Common myeloid progenitor, CD34-positive (primary cell): ENCODE results near the gene PRICKLE3. TPM values are rescaled to one million over a fixed set of nuclear protein-coding genes. Genes with fewer than 3 reads are reported as not detected.

Experiments
- CTCF ChIA-PET: fragments of 350-600 bp; sonication (Branson Sonifier 250); formaldehyde crosslinking; loops from one replicate; lab custom pipeline; 2021; ENCODE audit warnings: antibody characterized with exemption; lab: Charles Lee
- POLR2A ChIA-PET: fragments of 350-600 bp; sonication (Branson Sonifier 250); formaldehyde crosslinking; loops from one replicate; lab custom pipeline; 2021; ENCODE audit warnings: antibody characterized with exemption; lab: Charles Lee
- DNase-seq, 3 donors: peaks; one replicate each; pipeline versions ENCODE4 v3.0.0 to v3.0.0-alpha.2; 2013
- H3K27ac ChIP-seq, 2 experiments: 1 replicate in 1 of 2; 2 replicates in 1 of 2; pipeline ENCODE4 v1.7.0; 2013; ENCODE audit warnings: inconsistent platforms in 2 of 2, low read length in 2 of 2, mild to moderate bottlenecking in 2 of 2, low read depth in 1 of 2, moderate library complexity in 1 of 2; ENCODE audit not compliant: severe bottlenecking in 2 of 2, insufficient read depth in 1 of 2, poor library complexity in 1 of 2
- H3K27me3 ChIP-seq, 5 experiments: replicated peaks in 2 of 5; 1 replicate in 3 of 5; 2 replicates in 2 of 5; pipeline versions ENCODE4 v1.6.1 to v1.7.0; 2013; ENCODE audit warnings: low read length in 4 of 5, mild to moderate bottlenecking in 2 of 5, moderate library complexity in 2 of 5, inconsistent platforms in 1 of 5; ENCODE audit not compliant: insufficient read depth in 5 of 5, control insufficient read depth in 4 of 5
- H3K36me3 ChIP-seq, 4 experiments: 1 replicate in 2 of 4; 2 replicates in 2 of 4; pipeline versions ENCODE4 v1.6.1 to v1.7.0; 2013; ENCODE audit warnings: low read length in 3 of 4, control low read depth in 1 of 4, mild to moderate bottlenecking in 1 of 4; ENCODE audit not compliant: control insufficient read depth in 4 of 4, insufficient read depth in 4 of 4
- H3K4me1 ChIP-seq, 4 experiments: 1 replicate in 3 of 4; 2 replicates in 1 of 4; pipeline versions ENCODE4 v1.6.1 to v1.7.1; 2013; ENCODE audit warnings: low read length in 3 of 4, mild to moderate bottlenecking in 3 of 4, control low read depth in 1 of 4, inconsistent platforms in 1 of 4, moderate library complexity in 1 of 4; ENCODE audit not compliant: control insufficient read depth in 4 of 4, insufficient read depth in 4 of 4; ENCODE audit errors: control extremely low read depth in 1 of 4
- H3K4me3 ChIP-seq, 7 experiments: 1 replicate in 4 of 7; 2 replicates in 3 of 7; pipeline versions ENCODE4 v1.5.1 to v1.7.0; 2013; ENCODE audit warnings: mild to moderate bottlenecking in 7 of 7, low read length in 6 of 7, moderate library complexity in 6 of 7, inconsistent platforms in 2 of 7, low read depth in 2 of 7, control low read depth in 1 of 7; ENCODE audit not compliant: insufficient read depth in 4 of 7, control insufficient read depth in 1 of 7; ENCODE audit errors: extremely low read depth in 1 of 7
- H3K9me3 ChIP-seq, 5 experiments: 1 replicate in 4 of 5; 2 replicates in 1 of 5; pipeline versions ENCODE4 v1.6.1 to v1.7.1; 2013; ENCODE audit warnings: low read length in 4 of 5, mild to moderate bottlenecking in 2 of 5, inconsistent platforms in 1 of 5, low read depth in 1 of 5, moderate library complexity in 1 of 5; ENCODE audit not compliant: control insufficient read depth in 4 of 5, insufficient read depth in 2 of 5; ENCODE audit errors: control extremely low read depth in 1 of 5
- WGBS: methylation state at CpG from one replicate; pipeline ENCODE4 v1.1.5; 2013; ENCODE audit not compliant: insufficient coverage; 5-methylcytosine and 5-hydroxymethylcytosine counted together
- polyA plus RNA-seq: library from polyadenylated mRNA; unstranded; fragments of 120-200 nt; gene quantifications from one replicate; pipeline ENCODE4 v1.2.1, GENCODE V29; 2013

The PRICKLE3 gene, protein sequence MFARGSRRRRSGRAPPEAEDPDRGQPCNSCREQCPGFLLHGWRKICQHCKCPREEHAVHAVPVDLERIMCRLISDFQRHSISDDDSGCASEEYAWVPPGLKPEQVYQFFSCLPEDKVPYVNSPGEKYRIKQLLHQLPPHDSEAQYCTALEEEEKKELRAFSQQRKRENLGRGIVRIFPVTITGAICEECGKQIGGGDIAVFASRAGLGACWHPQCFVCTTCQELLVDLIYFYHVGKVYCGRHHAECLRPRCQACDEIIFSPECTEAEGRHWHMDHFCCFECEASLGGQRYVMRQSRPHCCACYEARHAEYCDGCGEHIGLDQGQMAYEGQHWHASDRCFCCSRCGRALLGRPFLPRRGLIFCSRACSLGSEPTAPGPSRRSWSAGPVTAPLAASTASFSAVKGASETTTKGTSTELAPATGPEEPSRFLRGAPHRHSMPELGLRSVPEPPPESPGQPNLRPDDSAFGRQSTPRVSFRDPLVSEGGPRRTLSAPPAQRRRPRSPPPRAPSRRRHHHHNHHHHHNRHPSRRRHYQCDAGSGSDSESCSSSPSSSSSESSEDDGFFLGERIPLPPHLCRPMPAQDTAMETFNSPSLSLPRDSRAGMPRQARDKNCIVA
- 9.5 TPM for polyA plus RNA-seq

- H3K36me3 ChIP-seq = peaks cover 2 to 8% (median 4%) of the 10 kb centered on the region in 4 experiments
- H3K27me3 ChIP-seq = no peaks in the 10 kb centered on the region
- 44% methylated on average over 57 of the region's 62 CpGs for WGBS
- H3K4me1 ChIP-seq = peaks cover 0 to 26% (median 17%) of the 10 kb centered on the region in 4 experiments
- H3K4me3 ChIP-seq = peak within 1 kb of the TSS; percentile 35 to 81 (median 65)
- no peaks in the 10 kb centered on the region for H3K9me3 ChIP-seq
- ChIA-PET POLR2A (no interaction called here), CTCF (interaction anchor here (1.0 to 1.1 kb wide), 2 partner anchors 9 to 44 kb away, joined by 3 read pairs; no protein-coding TSS in a partner anchor)
- peak within 1 kb of the TSS in 1 of 2 experiments; percentile 61 for H3K27ac ChIP-seq
- peak; percentile 71 to 79 (median 77) for DNase-seq
Measured at GRCh38 chrX:49186125-49187027, at the start of gene PRICKLE3. TSS of gene PRICKLE3 (minus strand) at chrX:49186373. CDS start at chrX:49186297, 76 bp downstream.

DNA sequence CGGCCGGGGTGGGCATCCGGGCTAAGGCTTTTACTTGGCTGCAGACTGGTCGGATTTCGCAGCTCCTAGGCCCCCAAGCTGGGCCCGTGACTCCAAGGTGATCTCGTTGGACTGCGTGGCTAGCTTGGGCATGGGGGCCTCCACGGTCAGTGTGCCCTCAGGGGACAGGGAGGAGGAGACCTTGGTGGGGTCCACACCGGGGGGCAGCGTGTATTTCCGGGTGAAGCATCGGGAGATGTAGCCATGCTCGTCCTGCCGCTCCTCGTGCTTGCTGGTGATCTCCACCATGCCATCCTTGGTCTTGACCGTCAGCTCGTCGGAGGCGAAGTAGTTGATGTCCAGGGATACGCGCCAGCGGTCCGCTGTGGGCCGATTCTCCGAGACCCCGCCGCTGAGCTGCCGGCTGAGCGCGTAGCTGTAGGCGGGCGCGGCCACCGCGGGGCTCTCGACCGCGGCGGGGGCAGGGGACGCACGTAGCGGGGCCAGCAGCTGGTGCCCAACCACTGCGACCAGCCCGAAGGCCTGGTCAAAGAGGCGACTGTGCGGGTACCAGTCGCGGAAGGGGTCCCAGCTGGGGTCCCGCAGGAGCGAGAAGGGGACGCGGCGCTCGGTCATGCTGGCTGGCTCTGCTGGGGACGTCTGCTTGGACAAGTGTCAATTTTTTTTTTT is 47.8 kb upstream of the PRICKLE3 start:
- CTCF ChIA-PET = interaction anchor here (1.6 to 1.7 kb wide), 2 partner anchors 14 to 42 kb away, joined by 3 to 6 read pairs; no protein-coding TSS in a partner anchor
- Histone ChIP-seq H3K9me3 (no peaks in the 10 kb centered on the region), H3K4me3 (no peak overlapping the region), H3K36me3 (no peaks in the 10 kb centered on the region), H3K27me3 (no peaks in the 10 kb centered on the region), H3K4me1 (peaks cover 0 to 30% (median 19%) of the 10 kb centered on the region in 4 experiments), H3K27ac (no peak overlapping the region)
- no peak for DNase-seq
- POLR2A ChIA-PET = no interaction called here
- WGBS = 78% methylated on average over 54 of the region's 56 CpGs

- DNase-seq = no peak
- Histone ChIP-seq H3K27me3 (no peaks in the 10 kb centered on the region), H3K27ac (no peak within 1 kb of the TSS), H3K9me3 (no peaks in the 10 kb centered on the region), H3K36me3 (no peaks in the 10 kb centered on the region), H3K4me3 (no peak within 1 kb of the TSS), H3K4me1 (peaks cover 0 to 30% (median 19%) of the 10 kb centered on the region in 4 experiments)
- WGBS = 100% methylated on average over 1 of the region's 9 CpGs
- ChIA-PET CTCF (no interaction called here), POLR2A (no interaction called here)
Measured at GRCh38 chrX:49233176-49233575, 47.0 kb upstream of the PRICKLE3 start, which contains the start of gene CACNA1F. TSS of gene CACNA1F (minus strand) at chrX:49233340. CDS start at chrX:49233309, 31 bp downstream.

GRCh38 chrX:49232525-49232924 is 46.4 kb upstream of the PRICKLE3 start:
- no CpG with 5 or more reads among the region's 2 CpGs for WGBS
- H3K27ac ChIP-seq = no peak overlapping the region
- no peaks in the 10 kb centered on the region for H3K36me3 ChIP-seq
- POLR2A ChIA-PET = interaction anchor here (0.7 kb wide), 1 partner anchor 15 kb away, joined by 3 read pairs; no protein-coding TSS in a partner anchor
- peaks cover 0 to 29% (median 18%) of the 10 kb centered on the region in 4 experiments for H3K4me1 ChIP-seq
- H3K27me3 ChIP-seq = no peaks in the 10 kb centered on the region
- CTCF ChIA-PET = no interaction called here
- H3K4me3 ChIP-seq = no peak overlapping the region
- H3K9me3 ChIP-seq = no peaks in the 10 kb centered on the region
- DNase-seq = no peak

DNA sequence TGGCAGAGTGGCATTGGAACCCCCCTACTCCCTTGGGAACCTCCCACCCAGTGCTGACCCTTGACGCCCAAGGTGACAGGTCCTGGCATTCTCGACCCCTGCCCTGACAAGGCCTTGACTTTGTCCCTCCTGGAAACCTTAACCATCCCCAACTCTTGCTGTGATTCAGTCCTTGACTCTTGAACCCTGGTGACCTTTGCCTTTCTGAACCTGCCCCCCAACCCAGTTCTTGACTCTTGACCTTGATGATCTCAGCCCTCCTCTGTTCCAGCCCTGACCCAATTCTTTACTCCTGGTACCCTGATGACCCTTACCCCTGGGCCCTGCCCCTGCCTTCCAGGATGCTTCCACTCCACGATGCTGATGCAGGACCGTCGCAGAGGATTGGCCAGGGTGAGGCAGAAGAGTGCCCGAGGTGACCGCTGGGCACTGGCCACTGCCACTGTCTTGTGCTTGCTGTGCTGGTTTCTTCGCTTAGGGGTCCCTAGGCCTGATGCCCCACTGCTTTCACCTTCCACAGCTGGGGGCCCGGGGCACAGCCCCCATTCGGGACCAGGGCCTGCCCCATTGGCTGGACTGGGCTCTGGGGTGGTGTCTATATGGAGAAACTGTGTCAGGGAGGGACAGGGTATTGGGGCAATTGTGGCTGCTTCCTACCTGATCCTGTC is 45.3 kb upstream of the PRICKLE3 start:
- no peak for DNase-seq
- Histone ChIP-seq H3K4me3 (peak overlapping the region in 3 of 7 experiments; percentile 66 to 76 (median 71)), H3K9me3 (no peaks in the 10 kb centered on the region), H3K27ac (no peak overlapping the region), H3K27me3 (no peaks in the 10 kb centered on the region), H3K36me3 (no peaks in the 10 kb centered on the region), H3K4me1 (peaks cover 0 to 19% (median 10%) of the 10 kb centered on the region in 4 experiments)
- POLR2A ChIA-PET = interaction anchor here (0.7 kb wide), 1 partner anchor 14 kb away, joined by 3 read pairs; no protein-coding TSS in a partner anchor
- 86% methylated on average over 10 of the region's 10 CpGs for WGBS
- CTCF ChIA-PET = no interaction called here
